Measurements from ENCODE around the gene CMTM3.

DNA sequence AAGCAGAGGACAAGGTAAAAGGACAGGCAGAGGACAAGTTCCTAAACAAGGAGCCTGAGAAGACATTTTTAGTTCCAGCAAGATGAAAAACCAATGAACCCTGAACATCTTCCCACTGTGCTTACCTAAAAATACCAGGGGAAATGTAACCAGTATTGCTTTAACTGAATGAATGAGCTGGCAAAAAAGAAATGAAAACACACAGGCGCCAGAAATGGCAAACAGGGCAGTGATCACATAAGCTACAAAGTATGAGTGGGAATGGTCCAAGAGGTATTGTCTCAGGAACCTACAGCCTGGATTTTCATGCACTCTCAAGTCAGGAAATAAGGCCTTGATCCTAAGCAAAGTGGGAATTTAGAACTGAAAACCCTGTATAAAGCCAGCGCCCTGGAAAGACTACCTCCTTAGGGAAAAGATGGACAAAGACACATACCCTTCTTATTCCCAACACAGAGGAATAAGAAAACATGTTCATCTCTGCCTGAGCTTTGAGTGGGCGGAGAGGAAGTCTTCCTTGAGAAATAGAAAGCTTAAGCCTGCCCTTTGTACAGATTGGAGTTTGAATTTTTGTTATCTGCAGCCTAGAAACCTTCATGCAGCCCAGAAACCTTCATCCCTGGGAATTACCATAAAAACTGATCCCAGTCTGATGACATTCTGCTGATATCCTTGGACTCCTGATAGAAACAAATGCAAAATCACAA is 23.1 kb upstream of the CMTM3 start:
- no peak for TF ChIP-seq POLR2A (IDR thresholded peaks at IDR 0.05)
- TF ChIP-seq CTCF (IDR thresholded peaks at IDR 0.05), result no peak
